Measurements from ENCODE around the gene RNF130. TPM values are rescaled to one million over a fixed set of nuclear protein-coding genes. Genes with fewer than 3 reads are reported as not detected.

The RNF130 gene
- polyA plus RNA-seq, 1 experiment, result 32.7 TPM

GRCh38 chr5:179916523-179916922 is 155.0 kb downstream of the RNF130 start:
- POLR2A ChIA-PET, result no interaction called here
- H3K4me3 ChIP-seq (ENCODE audit: low read depth, low read length), result no peak overlapping the region
- H3K36me3 ChIP-seq (ENCODE audit: control insufficient read depth, insufficient read depth, low read length), result no peaks in the 10 kb centered on the region
- DNase-seq (ENCODE audit: low read depth), result no peak
- CTCF ChIA-PET, result interaction anchor here (0.8 to 1.2 kb wide), 2 partner anchors 8 kb away, joined by 3 to 4 read pairs; no protein-coding TSS in a partner anchor
- no peak for TF ChIP-seq CTCF (IDR thresholded peaks at IDR 0.05; ENCODE audit: insufficient read depth, low read depth, low read length)
- H3K27me3 ChIP-seq (ENCODE audit: control insufficient read depth, insufficient read depth, low read length), result peaks cover 4% of the 10 kb centered on the region

DNA sequence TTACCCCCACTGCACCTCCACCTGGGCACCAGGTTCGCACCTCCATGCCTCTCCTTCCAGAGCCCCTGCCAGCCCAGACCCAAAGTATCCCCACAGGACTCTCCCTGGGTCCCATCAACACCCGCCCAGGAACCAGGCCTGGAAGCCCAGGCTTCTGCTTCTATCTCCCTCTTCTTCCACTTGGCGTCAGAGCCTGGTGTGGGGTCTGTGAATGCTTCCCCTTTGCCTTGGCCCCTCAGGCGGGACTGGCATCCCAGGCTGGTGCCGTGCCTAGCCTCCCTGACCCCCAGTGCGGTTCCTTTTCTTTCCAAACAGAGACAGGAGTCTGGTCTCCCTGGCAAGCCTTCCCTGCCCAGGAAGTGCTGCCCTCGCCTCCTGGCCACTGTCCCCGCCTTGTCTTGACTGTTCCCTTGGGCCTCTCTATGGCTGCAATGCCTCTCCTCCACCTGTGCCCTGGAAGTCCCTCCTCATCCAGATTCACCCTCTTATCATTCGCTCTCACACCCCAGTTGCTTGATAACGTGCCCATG is 156.1 kb downstream of the RNF130 start:
- TF ChIP-seq CTCF (IDR thresholded peaks at IDR 0.05; ENCODE audit: insufficient read depth, low read depth, low read length), result no peak
- H3K27me3 ChIP-seq (ENCODE audit: control insufficient read depth, insufficient read depth, low read length), result peaks cover 4% of the 10 kb centered on the region
- CTCF ChIA-PET, result no interaction called here
- no peak for DNase-seq (ENCODE audit: low read depth)
- POLR2A ChIA-PET, result no interaction called here
- no peak overlapping the region for H3K4me3 ChIP-seq (ENCODE audit: low read depth, low read length)
- H3K36me3 ChIP-seq (ENCODE audit: control insufficient read depth, insufficient read depth, low read length), result no peaks in the 10 kb centered on the region

- POLR2A ChIA-PET, result no interaction called here
- CTCF ChIA-PET, result interaction anchor here (0.9 to 1.1 kb wide), 2 partner anchors 10 to 15 kb away, joined by 4 to 5 read pairs; no protein-coding TSS in a partner anchor
- no peaks in the 10 kb centered on the region; the same call in 1 of the 2 replicates for H3K27me3 ChIP-seq (ENCODE audit: control insufficient read depth, insufficient read depth, low read length)
- no peaks in the 10 kb centered on the region for H3K36me3 ChIP-seq (ENCODE audit: control insufficient read depth, insufficient read depth, low read length)
- no peak overlapping the region for H3K4me3 ChIP-seq (ENCODE audit: low read depth, low read length)
- no peak for TF ChIP-seq CTCF (IDR thresholded peaks at IDR 0.05; ENCODE audit: insufficient read depth, low read depth, low read length)
- no peak for DNase-seq (ENCODE audit: low read depth)
Observed at GRCh38 chr5:179914032-179914755, 157.4 kb downstream of the RNF130 start.

DNA sequence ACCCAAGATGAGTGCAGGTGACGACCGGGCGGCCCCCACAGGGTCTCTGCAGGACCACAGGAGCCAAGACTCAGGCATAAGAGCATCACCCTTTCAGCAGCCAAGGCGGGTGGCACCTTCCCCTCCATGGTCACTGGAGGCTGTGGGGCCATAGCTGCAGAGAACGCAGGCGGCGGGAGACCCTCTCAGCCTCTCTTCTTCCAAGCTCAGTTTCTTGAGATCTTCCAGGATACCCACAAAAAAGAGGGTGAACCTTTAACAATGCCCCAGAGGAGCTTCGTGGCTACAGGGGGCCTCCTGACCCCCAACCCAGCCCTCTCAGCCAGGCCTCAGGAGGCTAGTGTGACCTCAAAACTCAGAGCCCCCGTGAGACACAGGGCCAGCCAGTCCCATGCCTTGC is 158.1 kb downstream of the RNF130 start:
- POLR2A ChIA-PET, result no interaction called here
- Histone ChIP-seq H3K4me3 (ENCODE audit: low read depth, low read length) (no peak overlapping the region), H3K36me3 (ENCODE audit: control insufficient read depth, insufficient read depth, low read length) (no peaks in the 10 kb centered on the region), H3K27me3 (ENCODE audit: control insufficient read depth, insufficient read depth, low read length) (no peaks in the 10 kb centered on the region; the same call in 1 of the 2 replicates)
- CTCF ChIA-PET, result interaction anchor here (0.9 kb wide), 1 partner anchor 16 kb away, joined by 4 read pairs; no protein-coding TSS in a partner anchor
- TF ChIP-seq CTCF (IDR thresholded peaks at IDR 0.05; ENCODE audit: insufficient read depth, low read depth, low read length), result no peak
- DNase-seq (ENCODE audit: low read depth), result no peak

- H3K27me3 ChIP-seq (ENCODE audit: control insufficient read depth, insufficient read depth, low read length), result no peaks in the 10 kb centered on the region; the same call in 1 of the 2 replicates
- H3K36me3 ChIP-seq (ENCODE audit: control insufficient read depth, insufficient read depth, low read length), result no peaks in the 10 kb centered on the region
- no peak overlapping the region for H3K4me3 ChIP-seq (ENCODE audit: low read depth, low read length)
- DNase-seq (ENCODE audit: low read depth), result no peak
- no peak for TF ChIP-seq CTCF (IDR thresholded peaks at IDR 0.05; ENCODE audit: insufficient read depth, low read depth, low read length)
- POLR2A ChIA-PET, result no interaction called here
- CTCF ChIA-PET, result no interaction called here
Observed at GRCh38 chr5:179912951-179913350, 158.6 kb downstream of the RNF130 start.
